GM18505 (cell line): Measurements from ENCODE around the gene CNPPD1.

Experiments
- ATAC-seq: cut with Tn5 transposase; IDR thresholded peaks from one replicate; pipeline ENCODE4 v1.9.1; 2021; ENCODE audit not compliant: unreplicated experiment
- POLR2A ChIP-seq: IDR thresholded peaks from 4 replicates; pipeline ENCODE4 v1.6.1; 2011; ENCODE audit warnings: borderline replicate concordance; ENCODE audit not compliant: insufficient read depth, insufficient read length; ENCODE audit errors: extremely low read depth

CNPPD1 gene

GRCh38 chr2:219168526-219168925, 8.2 kb downstream of the CNPPD1 start:
- ATAC-seq: no peak
- no peak for TF ChIP-seq POLR2A

- ATAC-seq: no peak
- TF ChIP-seq POLR2A: no peak
Observed at GRCh38 chr2:219167997-219168396, 8.7 kb downstream of the CNPPD1 start.

- no peak for ATAC-seq
- no peak for TF ChIP-seq POLR2A
Observed at GRCh38 chr2:219165058-219165911, 11.4 kb downstream of the CNPPD1 start.

GRCh38 chr2:219163156-219163555, 13.6 kb downstream of the CNPPD1 start:
- no peak for ATAC-seq

GRCh38 chr2:219161097-219161496, 15.6 kb downstream of the CNPPD1 start:
- TF ChIP-seq POLR2A: no peak
- no peak for ATAC-seq

More at GRCh38 chr2:219163156-219163555, 13.6 kb downstream of the CNPPD1 start:
- TF ChIP-seq POLR2A: no peak

- TF ChIP-seq POLR2A: peak; percentile 84
- ATAC-seq: peak; percentile 85
Observed at GRCh38 chr2:219160186-219161017, 16.3 kb downstream of the CNPPD1 start, which contains the start of gene NHEJ1. TSS of gene NHEJ1 (minus strand) at chr2:219160815. CDS start at chr2:219158362, 2,453 bp downstream.

GRCh38 chr2:219159771-219160185, 16.9 kb downstream of the CNPPD1 start:
- no peak for TF ChIP-seq POLR2A
- no peak for ATAC-seq

GRCh38 chr2:219158586-219158985, 18.1 kb downstream of the CNPPD1 start:
- no peak for ATAC-seq
- TF ChIP-seq POLR2A: no peak

- no peak for ATAC-seq
- no peak for TF ChIP-seq POLR2A
Observed at GRCh38 chr2:219158025-219158424, 18.7 kb downstream of the CNPPD1 start.

- TF ChIP-seq POLR2A: no peak
- ATAC-seq: no peak
Observed at GRCh38 chr2:219157396-219157795, 19.3 kb downstream of the CNPPD1 start.

- TF ChIP-seq POLR2A: no peak
- ATAC-seq: no peak
Observed at GRCh38 chr2:219155054-219155644, 21.6 kb downstream of the CNPPD1 start.

GRCh38 chr2:219149667-219150066, 27.1 kb downstream of the CNPPD1 start:
- ATAC-seq: no peak
- TF ChIP-seq POLR2A: no peak

- no peak for TF ChIP-seq POLR2A
- ATAC-seq: no peak
Observed at GRCh38 chr2:219142329-219142728, 34.4 kb downstream of the CNPPD1 start.
